Amniotic stem cell (primary cell): ENCODE measurements around the gene DPY19L3.
A peak's percentile ranks its signal among the peaks of the same experiment; 100 is the strongest.
"Not testable (repeated sequence)": the region's sequence is repeated elsewhere in the genome, so short reads cannot be mapped to it uniquely, and the experiment has no call there.

ENCODE experiments used
- DNase-seq: peaks from one replicate; lab custom pipeline; 2025; lab: John Stamatoyannopoulos, UW

The DPY19L3 gene

GRCh38 chr19:32397671-32398101 is 7.9 kb upstream of the DPY19L3 start:
- peak; percentile 6 for DNase-seq

- DNase-seq: no peak
Measured at GRCh38 chr19:32401992-32402391, 3.6 kb upstream of the DPY19L3 start.

- no peak for DNase-seq
Measured at GRCh38 chr19:32403291-32403995, 2.1 kb upstream of the DPY19L3 start.

GRCh38 chr19:32404213-32404932 is 1.2 kb upstream of the DPY19L3 start:
- no peak for DNase-seq

GRCh38 chr19:32404933-32405430 is 588 bp upstream of the DPY19L3 start:
- no peak for DNase-seq

GRCh38 chr19:32406161-32407003 is 812 bp downstream of the DPY19L3 start:
- DNase-seq: no peak

GRCh38 chr19:32407004-32407992 is 1.7 kb downstream of the DPY19L3 start:
- no peak for DNase-seq

- no peak for DNase-seq
Measured at GRCh38 chr19:32415246-32415645, 9.7 kb downstream of the DPY19L3 start.

GRCh38 chr19:32415669-32416068 is 10.1 kb downstream of the DPY19L3 start:
- no peak for DNase-seq

GRCh38 chr19:32416749-32417456 is 11.3 kb downstream of the DPY19L3 start:
- no peak for DNase-seq

GRCh38 chr19:32418155-32418554 is 12.6 kb downstream of the DPY19L3 start:
- DNase-seq: no peak

- DNase-seq: no peak
Measured at GRCh38 chr19:32421589-32422361, 16.2 kb downstream of the DPY19L3 start.

GRCh38 chr19:32422435-32422834 is 16.9 kb downstream of the DPY19L3 start:
- DNase-seq: no peak

- DNase-seq: not testable (repeated sequence)
Measured at GRCh38 chr19:32423944-32424343, 18.4 kb downstream of the DPY19L3 start.

GRCh38 chr19:32427536-32427935 is 22.0 kb downstream of the DPY19L3 start:
- no peak for DNase-seq

- no peak for DNase-seq
Measured at GRCh38 chr19:32436692-32437091, 31.1 kb downstream of the DPY19L3 start.

- no peak for DNase-seq
Measured at GRCh38 chr19:32437096-32437495, 31.5 kb downstream of the DPY19L3 start.

GRCh38 chr19:32438751-32439150 is 33.2 kb downstream of the DPY19L3 start:
- no peak for DNase-seq

- DNase-seq: no peak
Measured at GRCh38 chr19:32442650-32443049, 37.1 kb downstream of the DPY19L3 start.

GRCh38 chr19:32447534-32447933 is 42.0 kb downstream of the DPY19L3 start:
- not testable (repeated sequence) for DNase-seq
